LNCaP clone FGC (cell line): ENCODE data around the gene XPNPEP3.
A peak's percentile ranks its signal among the peaks of the same experiment; 100 is the strongest.

Experiments
- DNase-seq: peaks from one replicate; pipeline ENCODE4 v3.0.0-alpha.2; 2011; ENCODE audit warnings: low read depth
- H3K4me3 ChIP-seq: 2 replicates; pipeline ENCODE4 v1.5.1; 2011; ENCODE audit warnings: mild to moderate bottlenecking, low read depth, low read length, control low read depth
- TF ChIP-seq, protein P1 (sequence below): IDR thresholded peaks from 2 replicates; pipeline ENCODE4 v1.5.1; 2012; ENCODE audit warnings: mild to moderate bottlenecking; ENCODE audit not compliant: control insufficient read depth, insufficient read depth; ENCODE audit errors: extremely low read depth

The XPNPEP3 gene

GRCh38 chr22:40939202-40939601, 82.3 kb downstream of the XPNPEP3 start:
- no peak for DNase-seq
- H3K4me3 ChIP-seq: no peak overlapping the region
- TF ChIP-seq, protein P1, sequence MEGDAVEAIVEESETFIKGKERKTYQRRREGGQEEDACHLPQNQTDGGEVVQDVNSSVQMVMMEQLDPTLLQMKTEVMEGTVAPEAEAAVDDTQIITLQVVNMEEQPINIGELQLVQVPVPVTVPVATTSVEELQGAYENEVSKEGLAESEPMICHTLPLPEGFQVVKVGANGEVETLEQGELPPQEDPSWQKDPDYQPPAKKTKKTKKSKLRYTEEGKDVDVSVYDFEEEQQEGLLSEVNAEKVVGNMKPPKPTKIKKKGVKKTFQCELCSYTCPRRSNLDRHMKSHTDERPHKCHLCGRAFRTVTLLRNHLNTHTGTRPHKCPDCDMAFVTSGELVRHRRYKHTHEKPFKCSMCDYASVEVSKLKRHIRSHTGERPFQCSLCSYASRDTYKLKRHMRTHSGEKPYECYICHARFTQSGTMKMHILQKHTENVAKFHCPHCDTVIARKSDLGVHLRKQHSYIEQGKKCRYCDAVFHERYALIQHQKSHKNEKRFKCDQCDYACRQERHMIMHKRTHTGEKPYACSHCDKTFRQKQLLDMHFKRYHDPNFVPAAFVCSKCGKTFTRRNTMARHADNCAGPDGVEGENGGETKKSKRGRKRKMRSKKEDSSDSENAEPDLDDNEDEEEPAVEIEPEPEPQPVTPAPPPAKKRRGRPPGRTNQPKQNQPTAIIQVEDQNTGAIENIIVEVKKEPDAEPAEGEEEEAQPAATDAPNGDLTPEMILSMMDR: no peak

DNA sequence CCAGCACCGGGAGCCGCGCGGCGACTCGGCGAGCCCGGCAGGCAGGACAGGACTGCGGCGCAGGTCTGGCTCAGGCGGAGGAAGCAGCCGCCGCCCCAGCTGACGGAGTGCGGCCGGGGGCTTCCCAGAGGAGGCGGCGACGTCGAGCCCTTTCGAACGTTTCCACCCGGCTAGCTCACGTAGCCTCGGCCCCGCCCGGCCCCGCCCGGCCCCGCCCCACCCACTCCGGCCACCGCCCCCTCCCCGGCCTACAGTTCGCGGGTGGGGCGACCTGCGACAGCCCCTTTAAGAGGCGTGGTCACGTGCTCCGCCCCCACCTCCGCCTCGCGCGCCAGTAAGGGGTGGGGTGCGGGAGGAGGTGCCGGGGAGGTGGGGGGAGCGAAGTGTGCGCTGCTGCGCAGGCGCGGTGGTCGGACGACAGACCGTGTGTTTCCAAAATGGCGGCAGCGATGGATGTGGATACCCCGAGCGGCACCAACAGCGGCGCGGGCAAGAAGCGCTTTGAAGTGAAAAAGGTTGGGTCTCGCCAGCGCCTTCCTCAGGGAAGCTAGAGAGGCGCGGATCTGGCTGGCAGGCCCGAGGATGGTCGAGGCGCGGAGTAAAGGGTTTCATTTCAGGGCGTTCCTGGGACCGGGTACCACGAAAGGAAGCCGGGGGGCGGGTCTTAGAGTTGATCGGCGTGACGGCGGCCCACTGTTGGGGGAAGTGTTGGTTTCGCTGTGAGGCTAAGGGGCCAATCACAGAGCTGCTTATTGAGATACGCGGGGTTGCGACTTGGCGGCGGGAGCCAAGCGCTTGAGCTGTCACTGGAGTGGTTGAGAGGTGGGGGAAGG, 94.2 kb downstream of the XPNPEP3 start, which contains the start of gene RBX1:
Gene RBX1 (plus strand): TSS at position 417 of the 833 bp plus-strand sequence. CDS start 21 bp downstream, at position 438.
- DNase-seq: peak; percentile 91
- H3K4me3 ChIP-seq: peak within 1 kb of the TSS; percentile 97
- TF ChIP-seq, protein P1: no peak

DNA sequence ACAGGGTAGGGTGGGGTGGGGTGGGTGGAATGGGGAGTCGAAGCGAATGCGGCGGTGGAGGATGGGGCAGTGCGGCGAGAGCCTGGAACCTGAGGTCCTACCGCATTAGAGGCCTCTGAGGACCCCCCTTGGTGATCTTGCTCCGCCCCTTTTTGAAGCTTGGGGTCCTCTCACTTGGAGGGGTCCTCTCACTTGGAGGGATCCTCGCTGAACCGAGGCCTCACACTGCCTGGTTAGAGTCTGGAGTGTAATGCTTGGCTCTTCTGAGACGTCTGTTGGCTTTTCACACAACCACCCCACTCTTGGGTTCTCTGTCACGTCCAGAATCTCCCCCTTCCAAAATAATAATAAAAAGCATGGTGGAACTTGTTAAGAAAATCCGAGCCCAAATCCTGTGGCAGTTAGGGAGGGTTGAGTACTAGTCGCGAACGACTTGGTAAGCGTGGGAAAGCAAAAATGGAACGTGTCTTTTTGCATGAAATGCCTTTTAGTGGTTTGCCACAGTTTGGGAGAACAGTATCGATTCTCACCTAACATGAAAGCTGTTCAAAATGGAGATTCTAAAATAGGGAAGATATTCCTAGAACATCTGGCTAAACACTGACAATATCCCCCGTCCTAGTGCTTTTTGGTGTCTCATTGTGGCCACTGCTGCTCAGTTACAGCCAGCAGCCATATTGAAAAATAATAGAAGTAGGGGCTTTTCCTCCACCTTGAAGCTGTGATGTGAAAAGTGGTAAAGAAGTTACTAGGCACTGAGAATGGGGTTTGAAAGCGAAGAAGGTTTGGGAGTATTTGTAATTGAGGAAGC, 95.1 kb downstream of the XPNPEP3 start:
- TF ChIP-seq, protein P1: no peak
- no peak for DNase-seq
- peak overlapping the region; percentile 97 for H3K4me3 ChIP-seq

DNA sequence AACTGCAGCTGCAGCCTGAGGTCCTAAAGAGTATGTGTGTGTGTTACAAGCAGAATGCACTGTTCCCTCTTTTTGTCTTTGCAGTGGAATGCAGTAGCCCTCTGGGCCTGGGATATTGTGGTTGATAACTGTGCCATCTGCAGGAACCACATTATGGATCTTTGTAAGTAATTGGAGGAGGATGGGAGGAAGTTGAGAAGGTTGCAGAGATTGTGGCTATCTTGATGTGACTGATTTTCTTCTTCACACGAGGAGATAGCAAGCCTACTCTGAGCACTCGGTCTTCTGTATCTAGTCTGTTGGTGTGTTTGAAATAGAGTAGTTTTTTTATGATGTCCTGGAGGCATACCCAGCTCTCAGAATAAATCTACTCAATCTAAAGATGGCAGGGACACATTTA, 96.5 kb downstream of the XPNPEP3 start:
- H3K4me3 ChIP-seq: no peak overlapping the region
- DNase-seq: no peak
- TF ChIP-seq, protein P1: no peak

GRCh38 chr22:40954113-40954512, 97.2 kb downstream of the XPNPEP3 start:
- no peak overlapping the region for H3K4me3 ChIP-seq
- no peak for DNase-seq
- TF ChIP-seq, protein P1: no peak

- DNase-seq: no peak
- no peak overlapping the region for H3K4me3 ChIP-seq
- TF ChIP-seq, protein P1: no peak
These were observed 98.6 kb downstream of the XPNPEP3 start for GRCh38 chr22:40955571-40955970.
